Cardiac fibroblast (primary cell): ENCODE results near the gene CD82.

Experiments
- DNase-seq, 2 donors: peaks; one replicate each; pipeline versions ENCODE4 v3.0.0 to v3.0.0-alpha.2; 2010; ENCODE audit warnings: low read depth in 2 of 2
- H3K4me3 ChIP-seq, 2 donors: replicated peaks in 1 of 2; 1 replicate in 1 of 2; 2 replicates in 1 of 2; pipeline ENCODE4 v1.5.1; 2011; ENCODE audit warnings: low read depth in 2 of 2, low read length in 2 of 2, mild to moderate bottlenecking in 2 of 2, moderate library complexity in 1 of 2
- TF ChIP-seq, protein P1 (sequence below): IDR thresholded peaks from one replicate; pipeline ENCODE4 v1.5.1; 2011; ENCODE audit warnings: low read depth, mild to moderate bottlenecking, low read length, inconsistent platforms

Gene CD82

DNA sequence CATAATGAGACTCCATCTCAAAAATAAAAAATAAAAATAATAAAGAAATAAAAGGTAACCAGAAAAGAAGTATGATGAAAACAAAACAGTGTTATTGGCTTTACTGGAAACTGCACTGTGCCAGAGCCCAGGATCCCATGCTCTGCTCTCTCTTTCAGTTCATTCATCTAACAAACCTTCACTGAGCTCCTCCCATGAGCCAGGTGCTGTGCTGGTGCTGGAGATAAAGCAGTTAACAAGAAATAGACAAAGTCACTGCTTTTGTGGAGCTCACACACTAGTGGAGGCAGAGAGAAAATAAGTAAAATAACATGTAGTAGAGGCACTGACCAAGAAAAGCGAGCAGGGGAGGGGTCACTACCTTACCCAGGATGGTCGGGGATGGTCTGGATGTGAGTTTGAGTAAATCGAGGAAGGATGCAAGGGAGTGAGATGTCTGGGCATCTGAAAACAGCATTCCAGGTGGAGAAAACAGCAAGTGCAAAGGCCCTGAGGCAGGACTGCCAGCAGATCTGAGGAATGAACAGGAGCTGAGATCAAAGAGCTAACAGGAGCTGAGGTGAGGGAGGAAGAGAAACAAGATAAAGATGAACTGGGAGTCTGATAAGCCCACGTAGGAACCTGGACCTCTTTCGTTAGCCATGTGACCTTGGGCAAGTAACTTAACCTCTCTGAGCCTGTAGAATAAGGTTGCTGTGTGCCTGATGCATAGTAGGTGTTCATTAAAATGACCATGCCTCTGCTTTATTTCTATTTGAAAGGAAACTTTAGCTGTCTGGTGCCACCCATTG is 31.3 kb upstream of the CD82 start:
- H3K4me3 ChIP-seq = no peak overlapping the region
- DNase-seq = no peak
- TF ChIP-seq, protein P1, sequence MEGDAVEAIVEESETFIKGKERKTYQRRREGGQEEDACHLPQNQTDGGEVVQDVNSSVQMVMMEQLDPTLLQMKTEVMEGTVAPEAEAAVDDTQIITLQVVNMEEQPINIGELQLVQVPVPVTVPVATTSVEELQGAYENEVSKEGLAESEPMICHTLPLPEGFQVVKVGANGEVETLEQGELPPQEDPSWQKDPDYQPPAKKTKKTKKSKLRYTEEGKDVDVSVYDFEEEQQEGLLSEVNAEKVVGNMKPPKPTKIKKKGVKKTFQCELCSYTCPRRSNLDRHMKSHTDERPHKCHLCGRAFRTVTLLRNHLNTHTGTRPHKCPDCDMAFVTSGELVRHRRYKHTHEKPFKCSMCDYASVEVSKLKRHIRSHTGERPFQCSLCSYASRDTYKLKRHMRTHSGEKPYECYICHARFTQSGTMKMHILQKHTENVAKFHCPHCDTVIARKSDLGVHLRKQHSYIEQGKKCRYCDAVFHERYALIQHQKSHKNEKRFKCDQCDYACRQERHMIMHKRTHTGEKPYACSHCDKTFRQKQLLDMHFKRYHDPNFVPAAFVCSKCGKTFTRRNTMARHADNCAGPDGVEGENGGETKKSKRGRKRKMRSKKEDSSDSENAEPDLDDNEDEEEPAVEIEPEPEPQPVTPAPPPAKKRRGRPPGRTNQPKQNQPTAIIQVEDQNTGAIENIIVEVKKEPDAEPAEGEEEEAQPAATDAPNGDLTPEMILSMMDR = no peak

DNA sequence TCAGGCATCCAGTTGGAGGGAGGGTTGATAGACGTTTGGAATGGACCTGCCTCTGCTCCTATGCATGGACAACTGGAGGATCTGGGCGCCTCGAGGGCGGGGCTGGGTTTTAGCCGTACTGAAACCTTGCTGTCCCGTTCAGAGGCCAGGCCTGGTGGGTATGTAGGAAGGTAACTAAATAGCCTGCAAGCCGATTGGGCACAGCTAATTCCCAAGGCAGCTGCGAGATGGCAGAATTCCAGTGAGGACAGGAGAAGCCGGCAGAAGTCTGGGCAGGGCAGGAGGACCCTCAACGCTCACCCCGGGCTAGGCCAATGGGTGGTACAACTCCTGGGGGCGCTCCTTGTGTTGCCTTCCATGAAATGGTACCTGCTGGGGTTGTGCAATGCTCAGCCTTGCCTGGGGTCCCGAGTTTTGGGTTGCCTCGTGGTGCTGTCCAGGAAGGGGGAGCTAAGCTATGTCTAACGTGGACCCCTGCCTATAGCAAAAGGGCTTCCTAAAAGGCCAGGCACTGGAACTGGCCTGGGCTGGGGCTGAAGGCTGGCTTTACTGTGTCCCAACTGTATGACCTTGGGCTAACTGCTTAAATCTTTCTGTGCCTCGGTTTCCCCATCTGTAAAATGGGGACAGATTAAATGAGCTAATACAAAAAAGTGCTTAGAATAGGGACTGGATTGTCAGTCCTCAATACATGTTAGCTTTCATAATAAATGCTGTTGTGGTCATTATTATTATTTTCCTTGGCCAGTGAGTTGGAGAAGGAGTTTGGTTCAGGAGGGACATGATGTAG is 30.1 kb upstream of the CD82 start:
- H3K4me3 ChIP-seq = no peak overlapping the region
- TF ChIP-seq, protein P1 = no peak
- DNase-seq = no peak

DNA sequence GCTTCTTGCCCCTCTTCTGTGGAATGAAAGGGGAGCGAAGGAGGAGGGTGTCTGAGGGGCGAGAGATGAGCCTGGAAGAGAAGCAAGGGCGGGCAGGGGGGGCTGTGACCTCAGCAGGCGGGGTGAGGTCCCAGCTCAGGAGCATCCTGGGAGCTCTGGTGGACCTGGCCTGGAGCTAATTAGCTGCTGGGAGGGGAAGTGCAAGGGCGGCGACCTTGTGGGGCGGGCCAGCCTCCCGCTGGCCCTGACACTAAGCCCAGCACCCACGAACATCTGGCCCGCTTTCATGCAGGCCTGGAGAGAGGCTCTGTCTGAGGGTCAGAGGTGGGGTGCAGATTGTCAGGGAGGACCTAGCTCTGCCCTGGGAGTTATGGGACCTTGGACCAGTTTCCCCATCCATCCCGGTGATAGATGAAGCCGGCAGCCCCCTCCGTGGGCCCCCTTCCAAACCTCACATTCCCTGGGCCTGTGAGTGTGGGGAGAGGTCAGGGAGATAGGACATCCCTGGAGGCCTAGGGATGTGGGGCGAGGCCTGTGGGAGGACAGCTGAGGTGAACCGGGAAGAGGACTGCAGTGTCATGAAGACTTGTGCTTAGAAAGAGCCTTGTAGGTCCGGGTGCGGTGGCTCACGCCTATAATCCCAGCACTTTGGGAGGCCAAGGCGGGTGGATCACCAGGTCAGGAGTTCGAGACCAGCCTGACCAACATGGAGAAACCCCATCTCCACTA is 28.5 kb upstream of the CD82 start:
- no peak overlapping the region for H3K4me3 ChIP-seq
- TF ChIP-seq, protein P1 = no peak
- no peak for DNase-seq

- no peak for DNase-seq
- no peak overlapping the region for H3K4me3 ChIP-seq
- TF ChIP-seq, protein P1 = no peak
Observed at GRCh38 chr11:44537679-44538078, 27.8 kb upstream of the CD82 start.

- DNase-seq = peak; percentile 71 to 78
- no peak overlapping the region for H3K4me3 ChIP-seq
- TF ChIP-seq, protein P1 = peak; percentile 94
Observed at GRCh38 chr11:44538375-44539054, 26.9 kb upstream of the CD82 start.

- no peak for DNase-seq
- TF ChIP-seq, protein P1 = no peak
- H3K4me3 ChIP-seq = no peak overlapping the region
Observed at GRCh38 chr11:44539971-44540370, 25.5 kb upstream of the CD82 start.
